NB4 (cell line): ENCODE results near the gene NRIP1.

Experiments used
- MYC ChIP-seq: IDR thresholded peaks from 2 replicates; pipeline ENCODE4 v1.6.1; 2011; ENCODE audit warnings: low read depth, low read length
- POLR2A ChIP-seq: IDR thresholded peaks from 2 replicates; pipeline ENCODE4 v1.6.1; 2011; ENCODE audit warnings: mild to moderate bottlenecking; ENCODE audit not compliant: insufficient read length; ENCODE audit errors: extremely low read depth
- TF ChIP-seq, protein P1 (sequence below): IDR thresholded peaks from one replicate; pipeline ENCODE4 v1.5.1; 2012; ENCODE audit warnings: low read depth, low read length
- TF ChIP-seq, protein P2 (sequence below): IDR thresholded peaks from 2 replicates; pipeline ENCODE4 v1.6.1; 2011; ENCODE audit warnings: low read depth, low read length

DNA sequence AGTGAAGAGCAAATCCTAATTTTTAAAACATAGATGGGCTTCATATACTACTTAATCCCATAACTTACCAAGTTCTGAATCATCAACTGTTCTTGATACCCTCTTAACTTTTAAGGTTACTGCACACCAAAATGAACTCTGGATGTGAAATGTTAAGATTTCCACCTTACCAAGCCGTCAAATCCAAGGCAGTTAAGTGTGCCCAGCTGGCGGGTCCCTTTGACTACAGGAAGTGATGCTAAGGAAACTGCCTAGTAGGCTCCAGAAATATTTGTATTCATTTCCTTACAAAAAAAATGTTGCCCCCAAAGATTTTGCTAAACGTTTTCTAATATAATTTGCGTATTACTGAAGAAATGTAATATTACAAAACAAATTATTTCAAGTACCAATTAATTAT is 10.7 kb downstream of the NRIP1 start:
- TF ChIP-seq, protein P1, sequence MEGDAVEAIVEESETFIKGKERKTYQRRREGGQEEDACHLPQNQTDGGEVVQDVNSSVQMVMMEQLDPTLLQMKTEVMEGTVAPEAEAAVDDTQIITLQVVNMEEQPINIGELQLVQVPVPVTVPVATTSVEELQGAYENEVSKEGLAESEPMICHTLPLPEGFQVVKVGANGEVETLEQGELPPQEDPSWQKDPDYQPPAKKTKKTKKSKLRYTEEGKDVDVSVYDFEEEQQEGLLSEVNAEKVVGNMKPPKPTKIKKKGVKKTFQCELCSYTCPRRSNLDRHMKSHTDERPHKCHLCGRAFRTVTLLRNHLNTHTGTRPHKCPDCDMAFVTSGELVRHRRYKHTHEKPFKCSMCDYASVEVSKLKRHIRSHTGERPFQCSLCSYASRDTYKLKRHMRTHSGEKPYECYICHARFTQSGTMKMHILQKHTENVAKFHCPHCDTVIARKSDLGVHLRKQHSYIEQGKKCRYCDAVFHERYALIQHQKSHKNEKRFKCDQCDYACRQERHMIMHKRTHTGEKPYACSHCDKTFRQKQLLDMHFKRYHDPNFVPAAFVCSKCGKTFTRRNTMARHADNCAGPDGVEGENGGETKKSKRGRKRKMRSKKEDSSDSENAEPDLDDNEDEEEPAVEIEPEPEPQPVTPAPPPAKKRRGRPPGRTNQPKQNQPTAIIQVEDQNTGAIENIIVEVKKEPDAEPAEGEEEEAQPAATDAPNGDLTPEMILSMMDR: no peak
- no peak for TF ChIP-seq POLR2A
- TF ChIP-seq, protein P2, sequence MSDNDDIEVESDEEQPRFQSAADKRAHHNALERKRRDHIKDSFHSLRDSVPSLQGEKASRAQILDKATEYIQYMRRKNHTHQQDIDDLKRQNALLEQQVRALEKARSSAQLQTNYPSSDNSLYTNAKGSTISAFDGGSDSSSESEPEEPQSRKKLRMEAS: no peak
- no peak for TF ChIP-seq MYC
